ENCODE measurements around the gene CD209.
"Not testable (repeated sequence)": the region's sequence is repeated elsewhere in the genome, so short reads cannot be mapped to it uniquely, and the experiment has no call there.

Gene CD209

DNA sequence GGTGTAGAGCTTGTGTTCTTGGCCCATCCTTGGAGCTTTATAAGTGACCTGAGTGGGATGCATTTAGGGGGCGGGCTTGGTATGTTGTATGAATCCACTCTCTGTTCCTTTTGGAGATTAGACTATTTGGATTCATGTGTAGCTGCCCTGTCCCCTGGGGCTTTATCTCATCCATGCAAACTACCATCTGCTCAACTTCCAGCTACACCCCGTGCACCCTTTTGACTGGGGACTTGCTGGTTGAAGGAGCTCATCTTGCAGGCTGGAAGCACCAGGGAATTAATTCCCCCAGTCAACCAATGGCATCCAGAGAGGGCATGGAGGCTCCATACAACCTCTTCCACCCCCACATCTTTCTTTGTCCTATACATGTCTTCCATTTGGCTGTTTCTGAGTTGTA, 21.8 kb upstream of the CD209 start:
- TF ChIP-seq, protein P1, sequence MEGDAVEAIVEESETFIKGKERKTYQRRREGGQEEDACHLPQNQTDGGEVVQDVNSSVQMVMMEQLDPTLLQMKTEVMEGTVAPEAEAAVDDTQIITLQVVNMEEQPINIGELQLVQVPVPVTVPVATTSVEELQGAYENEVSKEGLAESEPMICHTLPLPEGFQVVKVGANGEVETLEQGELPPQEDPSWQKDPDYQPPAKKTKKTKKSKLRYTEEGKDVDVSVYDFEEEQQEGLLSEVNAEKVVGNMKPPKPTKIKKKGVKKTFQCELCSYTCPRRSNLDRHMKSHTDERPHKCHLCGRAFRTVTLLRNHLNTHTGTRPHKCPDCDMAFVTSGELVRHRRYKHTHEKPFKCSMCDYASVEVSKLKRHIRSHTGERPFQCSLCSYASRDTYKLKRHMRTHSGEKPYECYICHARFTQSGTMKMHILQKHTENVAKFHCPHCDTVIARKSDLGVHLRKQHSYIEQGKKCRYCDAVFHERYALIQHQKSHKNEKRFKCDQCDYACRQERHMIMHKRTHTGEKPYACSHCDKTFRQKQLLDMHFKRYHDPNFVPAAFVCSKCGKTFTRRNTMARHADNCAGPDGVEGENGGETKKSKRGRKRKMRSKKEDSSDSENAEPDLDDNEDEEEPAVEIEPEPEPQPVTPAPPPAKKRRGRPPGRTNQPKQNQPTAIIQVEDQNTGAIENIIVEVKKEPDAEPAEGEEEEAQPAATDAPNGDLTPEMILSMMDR (conservative IDR thresholded peaks at IDR 0.05; ENCODE audit: low read depth, low read length), result no peak
- no peak overlapping the region for H3K4me2 ChIP-seq
- H3K27ac ChIP-seq, result no peak overlapping the region
- H2AFZ ChIP-seq (ENCODE audit: low read depth), result no peak overlapping the region
- no peaks in the 10 kb centered on the region for H3K79me2 ChIP-seq (ENCODE audit: insufficient read depth, low read depth)
- no peaks in the 10 kb centered on the region for H4K20me1 ChIP-seq (ENCODE audit: insufficient read depth)
- H3K27me3 ChIP-seq (ENCODE audit: insufficient read depth, low read depth), result peaks cover 54% of the 10 kb centered on the region
- peaks cover 15% of the 10 kb centered on the region for H3K4me1 ChIP-seq (ENCODE audit: low read depth, poor library complexity, severe bottlenecking)
- H3K36me3 ChIP-seq (ENCODE audit: insufficient read depth), result no peaks in the 10 kb centered on the region
- H3K4me3 ChIP-seq (IDR thresholded peaks at IDR 0.05; ENCODE audit: insufficient read depth, low read depth, low read length), result no peak overlapping the region
- H3K9ac ChIP-seq, result no peak overlapping the region

DNA sequence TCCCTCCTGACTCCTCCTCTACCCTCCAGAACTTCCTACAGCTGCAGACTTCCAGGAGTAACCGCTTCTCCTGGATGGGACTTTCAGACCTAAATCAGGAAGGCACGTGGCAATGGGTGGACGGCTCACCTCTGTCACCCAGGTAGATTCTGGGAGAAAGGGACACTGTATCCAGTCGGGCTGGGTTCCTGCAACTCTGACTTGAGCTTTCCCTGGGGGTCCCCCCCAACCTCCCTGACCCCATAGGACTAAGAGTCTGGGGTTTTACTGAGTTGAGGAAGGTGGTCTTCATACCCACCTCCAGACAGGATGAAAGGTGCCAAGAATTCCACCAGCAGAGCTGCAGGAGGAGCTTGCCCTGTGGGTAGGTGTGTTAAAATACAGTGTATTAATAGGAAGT, 20.2 kb upstream of the CD209 start:
- no peaks in the 10 kb centered on the region for H3K79me2 ChIP-seq (ENCODE audit: insufficient read depth, low read depth)
- no peaks in the 10 kb centered on the region for H3K36me3 ChIP-seq (ENCODE audit: insufficient read depth)
- no peak overlapping the region for H3K4me2 ChIP-seq
- no peak overlapping the region for H3K27ac ChIP-seq
- no peak overlapping the region for H3K9ac ChIP-seq
- no peak overlapping the region for H2AFZ ChIP-seq (ENCODE audit: low read depth)
- H3K27me3 ChIP-seq (ENCODE audit: insufficient read depth, low read depth), result peaks cover 48% of the 10 kb centered on the region
- no peaks in the 10 kb centered on the region for H4K20me1 ChIP-seq (ENCODE audit: insufficient read depth)
- peaks cover 6% of the 10 kb centered on the region for H3K4me1 ChIP-seq (ENCODE audit: low read depth, poor library complexity, severe bottlenecking)
- no peak overlapping the region for H3K4me3 ChIP-seq (IDR thresholded peaks at IDR 0.05; ENCODE audit: insufficient read depth, low read depth, low read length)
- TF ChIP-seq, protein P1 (conservative IDR thresholded peaks at IDR 0.05; ENCODE audit: low read depth, low read length), result no peak

DNA sequence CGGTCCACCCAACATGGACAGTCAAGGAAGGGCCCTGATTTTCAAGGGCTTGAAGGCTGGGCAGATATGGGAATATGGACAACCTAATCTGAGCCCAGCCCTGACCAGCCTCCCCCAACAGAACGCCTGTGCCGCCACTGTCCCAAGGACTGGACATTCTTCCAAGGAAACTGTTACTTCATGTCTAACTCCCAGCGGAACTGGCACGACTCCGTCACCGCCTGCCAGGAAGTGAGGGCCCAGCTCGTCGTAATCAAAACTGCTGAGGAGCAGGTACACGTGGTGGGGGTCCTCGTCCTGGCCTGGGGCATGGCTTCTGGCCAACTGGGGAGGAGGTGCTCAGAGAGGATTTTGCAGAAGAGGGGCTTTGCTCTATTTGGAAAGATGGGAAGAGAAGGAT, 19.2 kb upstream of the CD209 start:
- H3K4me1 ChIP-seq (ENCODE audit: low read depth, poor library complexity, severe bottlenecking), result no peaks in the 10 kb centered on the region
- peaks cover 44% of the 10 kb centered on the region for H3K27me3 ChIP-seq (ENCODE audit: insufficient read depth, low read depth)
- H3K27ac ChIP-seq, result no peak overlapping the region
- no peaks in the 10 kb centered on the region for H4K20me1 ChIP-seq (ENCODE audit: insufficient read depth)
- H3K79me2 ChIP-seq (ENCODE audit: insufficient read depth, low read depth), result no peaks in the 10 kb centered on the region
- no peak overlapping the region for H3K9ac ChIP-seq
- H3K36me3 ChIP-seq (ENCODE audit: insufficient read depth), result no peaks in the 10 kb centered on the region
- no peak overlapping the region for H2AFZ ChIP-seq (ENCODE audit: low read depth)
- TF ChIP-seq, protein P1 (conservative IDR thresholded peaks at IDR 0.05; ENCODE audit: low read depth, low read length), result no peak
- H3K4me3 ChIP-seq (IDR thresholded peaks at IDR 0.05; ENCODE audit: insufficient read depth, low read depth, low read length), result no peak overlapping the region
- no peak overlapping the region for H3K4me2 ChIP-seq

DNA sequence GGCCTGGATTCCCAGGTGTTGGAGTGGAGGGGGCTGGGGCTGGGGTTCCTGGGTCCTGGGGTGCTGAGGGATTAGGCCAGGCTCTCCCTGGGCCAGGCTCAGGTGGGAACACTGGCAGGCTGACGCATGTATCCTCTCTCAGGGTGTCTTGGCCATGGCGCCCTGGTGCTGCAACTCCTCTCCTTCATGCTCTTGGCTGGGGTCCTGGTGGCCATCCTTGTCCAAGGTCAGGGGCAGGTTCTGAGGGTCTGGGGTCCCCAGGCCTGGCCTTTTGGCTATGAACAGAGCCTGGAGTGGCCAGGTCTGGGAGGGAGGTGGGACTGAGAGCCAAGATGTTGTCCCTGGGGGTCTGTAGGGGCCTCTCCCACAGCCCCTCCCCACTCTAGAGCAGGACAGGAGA, 17.7 kb upstream of the CD209 start:
- not testable (repeated sequence) for H3K79me2 ChIP-seq (ENCODE audit: insufficient read depth, low read depth); H2AFZ ChIP-seq (ENCODE audit: low read depth); H3K36me3 ChIP-seq (ENCODE audit: insufficient read depth); H4K20me1 ChIP-seq (ENCODE audit: insufficient read depth); H3K4me1 ChIP-seq (ENCODE audit: low read depth, poor library complexity, severe bottlenecking); H3K9ac ChIP-seq; H3K4me2 ChIP-seq; H3K4me3 ChIP-seq (IDR thresholded peaks at IDR 0.05; ENCODE audit: insufficient read depth, low read depth, low read length); H3K27ac ChIP-seq
- peaks cover 37% of the 10 kb centered on the region for H3K27me3 ChIP-seq (ENCODE audit: insufficient read depth, low read depth)

DNA sequence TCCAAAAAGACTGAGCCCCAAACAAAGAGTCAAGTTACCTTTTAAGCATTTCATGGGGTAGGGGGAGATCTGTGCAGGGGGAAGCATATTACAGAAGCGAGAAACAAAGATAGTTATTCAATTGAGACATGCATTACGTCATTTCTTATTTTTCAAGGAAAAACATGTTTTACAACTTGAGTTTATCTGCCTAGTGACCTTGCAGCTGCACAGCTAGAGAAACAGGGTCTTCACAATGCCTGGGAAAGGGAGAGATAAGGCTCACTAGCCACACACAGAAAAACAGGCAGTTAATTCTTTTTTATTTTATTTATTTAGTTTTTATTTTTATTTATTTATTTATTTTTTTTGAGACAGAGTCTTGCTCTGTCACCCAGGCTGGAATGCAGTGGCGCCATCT, 16.8 kb upstream of the CD209 start:
- H3K27me3 ChIP-seq (ENCODE audit: insufficient read depth, low read depth), result peaks cover 28% of the 10 kb centered on the region
- not testable (repeated sequence) for H3K4me1 ChIP-seq (ENCODE audit: low read depth, poor library complexity, severe bottlenecking); H4K20me1 ChIP-seq (ENCODE audit: insufficient read depth); H3K79me2 ChIP-seq (ENCODE audit: insufficient read depth, low read depth); H3K27ac ChIP-seq; H3K9ac ChIP-seq; H3K36me3 ChIP-seq (ENCODE audit: insufficient read depth); H2AFZ ChIP-seq (ENCODE audit: low read depth); H3K4me3 ChIP-seq (IDR thresholded peaks at IDR 0.05; ENCODE audit: insufficient read depth, low read depth, low read length); H3K4me2 ChIP-seq
